Liver (tissue), 9 donors: ENCODE measurements around the gene CRYBA2. TPM values are rescaled to one million over a fixed set of nuclear protein-coding genes. Genes with fewer than 3 reads are reported as not detected.

ENCODE experiments used
- DNase-seq: peaks from one replicate; pipeline ENCODE4 v3.0.0-alpha.2; 2017; ENCODE audit warnings: low spot score
- H3K27ac ChIP-seq, 2 donors: one replicate each; pipeline ENCODE4 v1.7.0; 2013; ENCODE audit warnings: inconsistent platforms in 2 of 2, low read length in 2 of 2, control low read depth in 1 of 2, low read depth in 1 of 2, mild to moderate bottlenecking in 1 of 2
- H3K27me3 ChIP-seq, 4 donors: one replicate each; pipeline versions ENCODE4 v1.6.1 to v1.7.0; 2013; ENCODE audit warnings: low read length in 3 of 4, inconsistent platforms in 1 of 4, mild to moderate bottlenecking in 1 of 4, moderate library complexity in 1 of 4; ENCODE audit not compliant: control insufficient read depth in 4 of 4, insufficient read depth in 4 of 4
- H3K36me3 ChIP-seq, 4 donors: one replicate each; pipeline versions ENCODE4 v1.6.1 to v1.7.0; 2013; ENCODE audit warnings: low read length in 3 of 4, mild to moderate bottlenecking in 3 of 4, low read depth in 1 of 4, moderate library complexity in 1 of 4; ENCODE audit not compliant: control insufficient read depth in 4 of 4, insufficient read depth in 3 of 4
- H3K4me1 ChIP-seq, 4 donors: one replicate each; pipeline versions ENCODE4 v1.6.1 to v1.7.0; 2013; ENCODE audit warnings: low read length in 3 of 4, mild to moderate bottlenecking in 3 of 4, moderate library complexity in 1 of 4; ENCODE audit not compliant: control insufficient read depth in 4 of 4, insufficient read depth in 4 of 4
- H3K4me3 ChIP-seq, 3 donors: one replicate each; pipeline versions ENCODE4 v1.6.1 to v1.7.0; 2013; ENCODE audit warnings: low read length in 3 of 3, control low read depth in 1 of 3, low read depth in 1 of 3, mild to moderate bottlenecking in 1 of 3
- H3K9ac ChIP-seq, 2 donors: one replicate each; pipeline ENCODE4 v1.7.0; 2013; ENCODE audit warnings: low read length in 2 of 2, mild to moderate bottlenecking in 2 of 2, moderate library complexity in 2 of 2, control low read depth in 1 of 2, low read depth in 1 of 2
- H3K9me3 ChIP-seq, 4 donors: one replicate each; pipeline versions ENCODE4 v1.6.1 to v1.7.0; 2013; ENCODE audit warnings: low read length in 3 of 4; ENCODE audit not compliant: control insufficient read depth in 4 of 4
- ATF3 ChIP-seq: IDR thresholded peaks from 2 replicates; pipeline ENCODE4 v1.6.1; 2016; ENCODE audit warnings: antibody characterized with exemption
- CTCF ChIP-seq: fragments of 150-350 bp; IDR thresholded peaks from 2 replicates; pipeline ENCODE4 v1.5.1; 2017; ENCODE audit warnings: improper control_type of control experiment, low read depth, low read length; ENCODE audit not compliant: missing input control
- EGR1 ChIP-seq, 2 donors: IDR thresholded peaks; 2 replicates each; pipeline ENCODE4 v1.6.1; 2016 to 2018; ENCODE audit warnings: antibody characterized with exemption in 2 of 2, low read depth in 2 of 2
- FOXA1 ChIP-seq: IDR thresholded peaks from 2 replicates; pipeline ENCODE4 v1.6.1; 2016; ENCODE audit warnings: antibody characterized with exemption
- FOXA2 ChIP-seq: IDR thresholded peaks from 2 replicates; pipeline ENCODE4 v1.6.1; 2016; ENCODE audit warnings: antibody characterized with exemption
- HNF4A ChIP-seq, 2 donors: conservative IDR thresholded peaks; 2 replicates each; pipeline ENCODE4 v1.6.1; 2016; ENCODE audit warnings: antibody characterized with exemption in 2 of 2, mild to moderate bottlenecking in 2 of 2
- HNF4G ChIP-seq: IDR thresholded peaks from 2 replicates; pipeline ENCODE4 v1.6.1; 2016; ENCODE audit warnings: antibody characterized with exemption
- JUND ChIP-seq, 2 donors: IDR thresholded peaks; 2 replicates each; pipeline ENCODE4 v1.6.1; 2016; ENCODE audit warnings: antibody characterized with exemption in 2 of 2
- MAX ChIP-seq: IDR thresholded peaks from 2 replicates; pipeline ENCODE4 v1.6.1; 2016; ENCODE audit warnings: antibody characterized with exemption
- NR2F2 ChIP-seq: IDR thresholded peaks from 2 replicates; pipeline ENCODE4 v1.6.1; 2016; ENCODE audit warnings: antibody characterized with exemption
- RAD21 ChIP-seq, 2 donors: IDR thresholded peaks; 2 replicates each; pipeline ENCODE4 v1.6.1; 2016; ENCODE audit warnings: antibody characterized with exemption in 2 of 2, mild to moderate bottlenecking in 2 of 2
- RXRA ChIP-seq, 2 donors: IDR thresholded peaks; 2 replicates each; pipeline ENCODE4 v1.6.1; 2017 to 2018; ENCODE audit warnings: antibody characterized with exemption in 2 of 2, mild to moderate bottlenecking in 1 of 2
- SP1 ChIP-seq: IDR thresholded peaks from 2 replicates; pipeline ENCODE4 v1.6.1; 2018; ENCODE audit warnings: antibody characterized with exemption, mild to moderate bottlenecking
- TAF1 ChIP-seq: conservative IDR thresholded peaks from 2 replicates; pipeline ENCODE4 v1.6.1; 2016; ENCODE audit warnings: antibody characterized with exemption, mild to moderate bottlenecking
- YY1 ChIP-seq: IDR thresholded peaks from 2 replicates; pipeline ENCODE4 v1.6.1; 2016; ENCODE audit warnings: antibody characterized with exemption, mild to moderate bottlenecking
- WGBS: extraction: QIAGEN DNeasy Blood & Tissue Kit; methylation state at CpG from one replicate; pipeline ENCODE4 v1.1.7; 2013; 5-methylcytosine and 5-hydroxymethylcytosine counted together
- polyA plus RNA-seq, 2 donors: library from polyadenylated mRNA; stranded (reverse) in 1 of 2; unstranded in 1 of 2; fragments of 200-250 nt in 1 of 2; fragments of >200 nt in 1 of 2; fragmentation: Nextera tagmentation in 1 of 2; extraction: Ambion mirVana in 1 of 2; gene quantifications; one replicate each; pipeline versions ENCODE4 v1.2.1 to v1.2.3, GENCODE V29; 2013 to 2015
- total RNA-seq, 2 donors: library from RNA; depleted of rRNA; stranded (reverse); fragments of >200 nt; gene quantifications; one replicate each; pipeline ENCODE4 v1.2.3, GENCODE V29; 2014
- TF ChIP-seq, protein P1 (sequence below): IDR thresholded peaks from 2 replicates; pipeline ENCODE4 v1.6.1; 2016; ENCODE audit warnings: antibody characterized with exemption, mild to moderate bottlenecking
- donor health status: healthy.
- donor health status: healthy.
- donor health status: healthy.
- donor health status: healthy.
- donor health status: healthy.

The CRYBA2 gene
- total and polyA plus RNA-seq, 4 donors = not detected

- TF ChIP-seq RAD21 (IDR thresholded peaks at IDR 0.05) = no peak
- TF ChIP-seq FOXA2 = no peak
- no peak for TF ChIP-seq JUND (IDR thresholded peaks at IDR 0.05)
- TF ChIP-seq NR2F2 = no peak
- TF ChIP-seq MAX = no peak
- TF ChIP-seq CTCF = no peak
- no peak for TF ChIP-seq HNF4A (conservative IDR thresholded peaks at IDR 0.05)
- TF ChIP-seq FOXA1 = no peak
- TF ChIP-seq TAF1 = no peak
- TF ChIP-seq HNF4G = no peak
- TF ChIP-seq RXRA (IDR thresholded peaks at IDR 0.05) = no peak
- TF ChIP-seq, protein P1, sequence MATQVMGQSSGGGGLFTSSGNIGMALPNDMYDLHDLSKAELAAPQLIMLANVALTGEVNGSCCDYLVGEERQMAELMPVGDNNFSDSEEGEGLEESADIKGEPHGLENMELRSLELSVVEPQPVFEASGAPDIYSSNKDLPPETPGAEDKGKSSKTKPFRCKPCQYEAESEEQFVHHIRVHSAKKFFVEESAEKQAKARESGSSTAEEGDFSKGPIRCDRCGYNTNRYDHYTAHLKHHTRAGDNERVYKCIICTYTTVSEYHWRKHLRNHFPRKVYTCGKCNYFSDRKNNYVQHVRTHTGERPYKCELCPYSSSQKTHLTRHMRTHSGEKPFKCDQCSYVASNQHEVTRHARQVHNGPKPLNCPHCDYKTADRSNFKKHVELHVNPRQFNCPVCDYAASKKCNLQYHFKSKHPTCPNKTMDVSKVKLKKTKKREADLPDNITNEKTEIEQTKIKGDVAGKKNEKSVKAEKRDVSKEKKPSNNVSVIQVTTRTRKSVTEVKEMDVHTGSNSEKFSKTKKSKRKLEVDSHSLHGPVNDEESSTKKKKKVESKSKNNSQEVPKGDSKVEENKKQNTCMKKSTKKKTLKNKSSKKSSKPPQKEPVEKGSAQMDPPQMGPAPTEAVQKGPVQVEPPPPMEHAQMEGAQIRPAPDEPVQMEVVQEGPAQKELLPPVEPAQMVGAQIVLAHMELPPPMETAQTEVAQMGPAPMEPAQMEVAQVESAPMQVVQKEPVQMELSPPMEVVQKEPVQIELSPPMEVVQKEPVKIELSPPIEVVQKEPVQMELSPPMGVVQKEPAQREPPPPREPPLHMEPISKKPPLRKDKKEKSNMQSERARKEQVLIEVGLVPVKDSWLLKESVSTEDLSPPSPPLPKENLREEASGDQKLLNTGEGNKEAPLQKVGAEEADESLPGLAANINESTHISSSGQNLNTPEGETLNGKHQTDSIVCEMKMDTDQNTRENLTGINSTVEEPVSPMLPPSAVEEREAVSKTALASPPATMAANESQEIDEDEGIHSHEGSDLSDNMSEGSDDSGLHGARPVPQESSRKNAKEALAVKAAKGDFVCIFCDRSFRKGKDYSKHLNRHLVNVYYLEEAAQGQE = no peak
- no peak for TF ChIP-seq EGR1 (IDR thresholded peaks at IDR 0.05; ENCODE audit: low read depth in 2 of 2)
- TF ChIP-seq ATF3 = no peak
- WGBS = 82% methylated on average over 14 of the region's 14 CpGs
- H3K27me3 ChIP-seq = no peaks in the 10 kb centered on the region
These were observed 24.1 kb upstream of the CRYBA2 start for GRCh38 chr2:219017201-219017931.

DNA sequence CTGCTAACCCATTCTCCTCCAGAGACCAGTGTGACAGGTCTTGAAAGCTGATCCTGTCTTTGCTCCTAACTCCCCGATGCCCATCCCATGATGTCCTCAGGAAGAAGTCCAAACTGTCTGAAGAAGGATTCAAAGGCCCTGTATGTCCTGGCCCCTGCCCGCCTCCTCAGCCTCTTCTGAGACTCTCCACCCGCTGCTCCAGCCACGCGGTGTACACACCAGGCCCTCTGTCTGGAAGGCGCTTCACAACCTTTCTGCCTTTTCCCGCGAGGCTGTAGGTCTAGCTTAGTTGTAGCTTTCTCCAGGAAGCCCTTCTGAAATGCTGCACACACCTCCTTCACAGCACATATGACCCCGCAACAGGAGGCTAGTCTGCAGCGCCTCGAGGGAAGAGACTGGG, 23.5 kb upstream of the CRYBA2 start:
- Histone ChIP-seq H3K27ac (no peak overlapping the region), H3K9ac (no peak overlapping the region), H3K4me1 (no peaks in the 10 kb centered on the region), H3K9me3 (no peaks in the 10 kb centered on the region), H3K4me3 (no peak overlapping the region), H3K36me3 (no peaks in the 10 kb centered on the region), H3K27me3 (no peaks in the 10 kb centered on the region)
- DNase-seq = no peak
- WGBS = 94% methylated on average over 11 of the region's 11 CpGs
- TF ChIP-seq YY1 = no peak
- TF ChIP-seq EGR1 (IDR thresholded peaks at IDR 0.05; ENCODE audit: low read depth in 2 of 2) = no peak
- no peak for TF ChIP-seq JUND (IDR thresholded peaks at IDR 0.05)
- TF ChIP-seq, protein P1 = no peak
- no peak for TF ChIP-seq FOXA1
- TF ChIP-seq TAF1 = no peak
- no peak for TF ChIP-seq RAD21 (IDR thresholded peaks at IDR 0.05)
- no peak for TF ChIP-seq SP1
- no peak for TF ChIP-seq FOXA2

More at GRCh38 chr2:219017201-219017931, 24.1 kb upstream of the CRYBA2 start:
- Histone ChIP-seq H3K36me3 (no peaks in the 10 kb centered on the region), H3K4me1 (no peaks in the 10 kb centered on the region), H3K27ac (no peak overlapping the region), H3K4me3 (no peak overlapping the region), H3K9ac (no peak overlapping the region), H3K9me3 (no peaks in the 10 kb centered on the region)
- no peak for DNase-seq
